ENCODE measurements around the gene RAB3C. TPM values are rescaled to one million over a fixed set of nuclear protein-coding genes. Genes with fewer than 3 reads are reported as not detected.

Gene RAB3C
- total RNA-seq, 1 experiment from 2014 or later = not detected

- in situ Hi-C loops (cut with HindIII; ENCODE audit: low pct_unique_long_range_greater_than_20kb, low sequenced_read_pairs) (no loop called here), intact Hi-C loops (cut with micrococcal nuclease; ENCODE audit: unreplicated experiment) (no loop called here)
- H3K9me3 ChIP-seq (ENCODE audit: control insufficient read depth, insufficient read depth, low read depth, low read length) = no peaks in the 10 kb centered on the region
- BruUV-seq (replicated peaks) = no TSS peak
- H3K4me3 ChIP-seq (ENCODE audit: low read depth in 2 of 2, low read length in 2 of 2) = no peak overlapping the region
- CTCF ChIA-PET = no interaction called here
- no peaks in the 10 kb centered on the region for H3K27me3 ChIP-seq (ENCODE audit: control insufficient read depth, insufficient read depth, low read length)
- POLR2A ChIA-PET = no interaction called here
- TF ChIP-seq TCF7L2 (IDR thresholded peaks at IDR 0.05; ENCODE audit: low read depth, low read length) (no peak), REST (IDR thresholded peaks at IDR 0.05; ENCODE audit: insufficient read depth in 1 of 2, low read depth in 2 of 2, low read length in 1 of 2) (no peak), SIN3A (IDR thresholded peaks at IDR 0.05; ENCODE audit: borderline replicate concordance, insufficient read depth, low read depth, low read length) (no peak), POLR2AphosphoS5 (IDR thresholded peaks at IDR 0.05; ENCODE audit: low read depth, low read length) (no peak), CTCF (IDR thresholded peaks at IDR 0.05) (no peak)
- H3K27ac ChIP-seq (ENCODE audit: low read length) = no peak overlapping the region
- DNase-seq (ENCODE audit: low read depth, low spot score) = no peak
- no peak for ATAC-seq
- H3K36me3 ChIP-seq (ENCODE audit: control insufficient read depth, insufficient read depth, low read length) = no peaks in the 10 kb centered on the region
- no peaks in the 10 kb centered on the region; the same call in 1 of the 2 replicates for H3K4me1 ChIP-seq (ENCODE audit: control insufficient read depth, insufficient read depth, low read length)
Observed at GRCh38 chr5:58778888-58779287, 196.0 kb downstream of the RAB3C start.

DNA sequence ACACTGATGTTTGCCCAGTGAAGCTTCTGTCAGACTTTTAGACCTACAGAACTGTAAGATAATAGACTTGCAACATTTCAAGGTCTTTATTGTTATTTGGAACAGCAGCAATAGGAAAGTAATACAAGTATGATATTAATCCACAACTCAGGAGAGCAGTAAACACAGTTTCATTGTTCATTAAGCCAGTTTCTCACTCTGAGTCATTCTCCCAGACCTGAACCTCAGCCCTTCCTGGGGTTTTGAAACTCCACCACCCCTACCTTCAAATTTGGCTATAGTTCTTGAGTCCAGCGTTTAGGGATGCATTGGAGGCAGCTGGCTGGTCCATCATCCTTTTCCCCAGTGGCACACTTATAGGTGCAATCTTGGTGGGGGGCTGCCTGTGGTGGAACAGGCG, 203.2 kb downstream of the RAB3C start:
- in situ Hi-C loops (cut with HindIII; ENCODE audit: low pct_unique_long_range_greater_than_20kb, low sequenced_read_pairs) (no loop called here), intact Hi-C loops (cut with micrococcal nuclease; ENCODE audit: unreplicated experiment) (no loop called here)
- TF ChIP-seq CTCF (IDR thresholded peaks at IDR 0.05) (no peak), TCF7L2 (IDR thresholded peaks at IDR 0.05; ENCODE audit: low read depth, low read length) (no peak), SIN3A (IDR thresholded peaks at IDR 0.05; ENCODE audit: borderline replicate concordance, insufficient read depth, low read depth, low read length) (no peak), REST (IDR thresholded peaks at IDR 0.05; ENCODE audit: insufficient read depth in 1 of 2, low read depth in 2 of 2, low read length in 1 of 2) (no peak), POLR2AphosphoS5 (IDR thresholded peaks at IDR 0.05; ENCODE audit: low read depth, low read length) (no peak)
- BruUV-seq (replicated peaks) = no TSS peak
- POLR2A ChIA-PET = no interaction called here
- no peaks in the 10 kb centered on the region for H3K4me1 ChIP-seq (ENCODE audit: control insufficient read depth, insufficient read depth, low read length)
- no peak overlapping the region for H3K4me3 ChIP-seq (ENCODE audit: low read depth in 2 of 2, low read length in 2 of 2)
- DNase-seq (ENCODE audit: low read depth, low spot score) (no peak), ATAC-seq (no peak)
- no peaks in the 10 kb centered on the region; the same call in 1 of the 2 replicates for H3K27me3 ChIP-seq (ENCODE audit: control insufficient read depth, insufficient read depth, low read length)
- CTCF ChIA-PET = no interaction called here
- H3K36me3 ChIP-seq (ENCODE audit: control insufficient read depth, insufficient read depth, low read length) = no peaks in the 10 kb centered on the region
- no peak overlapping the region for H3K27ac ChIP-seq (ENCODE audit: low read length)
- H3K9me3 ChIP-seq (ENCODE audit: control insufficient read depth, insufficient read depth, low read depth, low read length) = no peaks in the 10 kb centered on the region

All from Panc1 (cell line).